Duodenal mucosa (tissue), 2 donors: ENCODE measurements around the gene FIBIN.
"Not testable (repeated sequence)": the region's sequence is repeated elsewhere in the genome, so short reads cannot be mapped to it uniquely, and the experiment has no call there.

Experiments
- H3K27ac ChIP-seq: one replicate; pipeline ENCODE4 v1.7.0; 2013; ENCODE audit warnings: low read depth, low read length
- H3K27me3 ChIP-seq, 2 donors: one replicate each; pipeline ENCODE4 v1.7.0; 2013; ENCODE audit warnings: low read length in 2 of 2, control low read depth in 1 of 2; ENCODE audit not compliant: insufficient read depth in 2 of 2, control insufficient read depth in 1 of 2
- H3K36me3 ChIP-seq, 2 donors: one replicate each; pipeline ENCODE4 v1.7.0; 2013; ENCODE audit warnings: low read length in 2 of 2, control low read depth in 1 of 2; ENCODE audit not compliant: insufficient read depth in 2 of 2, control insufficient read depth in 1 of 2
- H3K4me1 ChIP-seq, 2 donors: one replicate each; pipeline ENCODE4 v1.7.0; 2013; ENCODE audit warnings: low read length in 2 of 2, control low read depth in 1 of 2; ENCODE audit not compliant: insufficient read depth in 2 of 2, control insufficient read depth in 1 of 2
- H3K4me3 ChIP-seq, 2 donors: one replicate each; pipeline ENCODE4 v1.7.0; 2013; ENCODE audit warnings: low read length in 2 of 2, low read depth in 1 of 2
- H3K9ac ChIP-seq, 2 donors: one replicate each; pipeline ENCODE4 v1.7.0; 2013; ENCODE audit warnings: low read length in 2 of 2, low read depth in 1 of 2
- H3K9me3 ChIP-seq, 2 donors: one replicate each; pipeline ENCODE4 v1.7.0; 2013; ENCODE audit warnings: low read length in 2 of 2, control low read depth in 1 of 2; ENCODE audit not compliant: control insufficient read depth in 1 of 2

The FIBIN gene

DNA sequence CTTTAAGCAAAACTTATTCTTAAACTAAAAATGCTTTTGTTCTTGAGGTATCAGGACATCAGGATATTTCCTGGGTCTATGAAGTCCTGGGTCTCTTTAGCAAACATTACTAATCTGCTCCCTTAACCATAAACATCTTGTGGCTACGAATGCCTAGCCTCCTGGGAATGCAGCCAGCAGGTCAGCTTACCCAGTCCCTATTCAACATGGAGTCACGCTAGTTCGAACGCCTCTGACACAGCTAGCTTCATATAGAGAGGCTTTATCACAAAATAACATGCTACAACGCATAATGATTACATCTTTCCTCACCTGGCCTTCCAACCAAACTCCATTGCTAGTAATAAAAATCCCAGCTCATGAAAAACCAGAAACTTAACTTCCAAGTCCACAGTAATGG, 17.5 kb upstream of the FIBIN start:
- Histone ChIP-seq H3K4me1 (no peaks in the 10 kb centered on the region), H3K36me3 (no peaks in the 10 kb centered on the region), H3K9me3 (peaks cover 2 to 8% of the 10 kb centered on the region in 2 donors), H3K27me3 (no peaks in the 10 kb centered on the region), H3K27ac (no peak overlapping the region), H3K4me3 (no peak overlapping the region), H3K9ac (no peak overlapping the region)

DNA sequence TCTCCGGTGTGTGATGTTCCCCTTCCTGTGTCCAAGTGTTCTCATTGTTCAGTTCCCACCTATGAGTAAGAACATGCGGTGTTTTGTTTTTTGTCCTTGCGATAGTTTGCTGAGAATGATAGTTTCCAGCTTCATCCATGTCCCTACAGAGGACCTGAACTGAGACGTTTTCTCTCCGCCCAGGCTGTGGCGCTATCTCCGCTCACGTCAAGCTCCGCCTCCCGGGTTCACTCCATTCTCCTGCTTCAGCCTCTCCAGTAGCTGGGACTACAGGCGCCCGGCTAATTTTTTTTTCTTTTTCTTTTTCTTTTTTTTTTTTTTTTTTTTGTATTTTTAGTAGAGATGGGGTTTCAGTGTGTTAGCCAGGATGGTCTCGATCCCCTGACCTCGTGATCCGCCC, 16.7 kb upstream of the FIBIN start:
- not testable (repeated sequence) for H3K27me3 ChIP-seq, H3K36me3 ChIP-seq, H3K4me3 ChIP-seq, H3K27ac ChIP-seq, H3K9ac ChIP-seq, H3K9me3 ChIP-seq, H3K4me1 ChIP-seq

DNA sequence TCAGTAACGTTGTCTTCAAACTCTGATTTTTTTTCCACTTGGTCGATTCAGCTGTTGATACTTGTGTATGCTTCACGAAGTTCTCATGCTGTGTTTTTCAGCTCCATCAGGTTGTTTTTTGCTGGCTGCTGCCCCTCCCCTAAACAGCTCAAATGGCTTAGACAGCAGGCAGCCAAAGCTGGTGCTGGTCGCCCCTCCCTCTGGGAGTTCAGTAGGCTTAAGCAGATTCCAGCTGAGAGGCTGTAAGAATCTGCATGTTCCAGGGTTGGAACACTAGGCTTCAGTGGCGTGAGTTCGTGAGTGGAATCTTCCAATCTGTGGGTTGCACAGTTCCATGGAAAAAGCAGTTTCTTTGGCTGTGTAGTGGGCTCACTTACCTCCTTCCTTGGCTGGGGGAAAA, 10.3 kb upstream of the FIBIN start:
- Histone ChIP-seq H3K4me1 (no peaks in the 10 kb centered on the region), H3K9ac (no peak overlapping the region), H3K27me3 (no peaks in the 10 kb centered on the region), H3K9me3 (peaks cover 2 to 8% of the 10 kb centered on the region in 2 donors), H3K36me3 (no peaks in the 10 kb centered on the region), H3K4me3 (no peak overlapping the region), H3K27ac (no peak overlapping the region)

DNA sequence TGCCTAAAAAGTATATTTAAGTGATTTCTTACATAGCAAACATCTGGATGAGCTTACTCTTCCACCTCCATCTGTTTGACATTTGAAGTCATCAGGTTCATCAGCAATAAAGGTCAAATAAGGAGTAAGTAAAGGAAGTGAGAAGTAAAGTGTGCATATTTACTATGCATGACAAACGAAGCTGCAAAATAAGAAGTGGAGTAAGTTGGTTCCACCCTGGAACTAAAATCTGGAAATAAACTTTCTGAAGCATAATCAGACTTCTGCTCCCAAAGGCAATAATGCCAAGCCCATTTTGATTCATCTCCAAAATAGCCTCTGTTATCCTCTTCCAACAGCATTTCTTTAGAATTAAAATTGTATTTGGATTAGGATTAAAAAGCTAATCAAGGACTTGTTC, 8.4 kb upstream of the FIBIN start:
- Histone ChIP-seq H3K27ac (no peak overlapping the region), H3K36me3 (no peaks in the 10 kb centered on the region), H3K9me3 (no peaks in the 10 kb centered on the region), H3K27me3 (no peaks in the 10 kb centered on the region), H3K4me1 (no peaks in the 10 kb centered on the region), H3K4me3 (no peak overlapping the region), H3K9ac (no peak overlapping the region)

DNA sequence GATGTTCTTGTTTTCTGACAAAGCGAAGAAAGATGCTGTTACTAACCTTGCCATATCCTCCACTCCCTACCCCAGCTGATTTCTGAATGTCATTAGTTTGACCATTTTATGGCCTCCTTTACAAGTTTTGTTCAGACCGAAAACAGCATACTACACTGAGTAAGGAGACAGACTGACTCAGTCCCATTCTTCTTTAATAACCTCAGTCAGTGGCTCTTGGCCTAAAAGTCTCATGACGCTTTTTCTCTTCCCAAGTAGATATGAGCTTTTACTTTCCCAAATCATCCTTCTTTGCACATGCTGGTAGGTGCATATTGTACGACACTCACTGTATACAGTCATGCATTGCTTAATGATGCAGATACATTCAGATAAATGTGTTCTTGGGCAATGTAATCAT, 8.0 kb upstream of the FIBIN start:
- no peaks in the 10 kb centered on the region for H3K4me1 ChIP-seq
- no peaks in the 10 kb centered on the region for H3K27me3 ChIP-seq
- no peak overlapping the region for H3K27ac ChIP-seq

DNA sequence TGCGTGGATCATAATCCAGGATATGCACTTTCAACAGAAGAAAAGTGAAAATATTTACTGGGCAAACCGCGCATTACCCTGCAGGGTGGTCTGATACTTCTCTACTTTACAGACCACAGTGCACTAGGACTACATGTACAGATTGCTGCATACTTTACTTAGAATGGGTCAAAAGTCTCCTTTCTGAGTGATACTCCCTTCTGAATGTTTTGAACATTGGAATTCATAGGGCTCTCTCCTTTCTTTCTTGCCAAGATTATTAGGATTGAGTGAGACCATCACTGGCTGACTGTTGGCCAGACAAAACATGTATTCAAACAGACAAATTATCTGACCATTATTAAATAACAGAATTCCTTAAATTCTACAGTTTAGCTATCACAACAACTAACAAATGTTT, 6.6 kb upstream of the FIBIN start:
- no peak overlapping the region for H3K27ac ChIP-seq
- no peaks in the 10 kb centered on the region for H3K27me3 ChIP-seq
- no peaks in the 10 kb centered on the region for H3K36me3 ChIP-seq
- H3K4me3 ChIP-seq, result no peak overlapping the region
- no peaks in the 10 kb centered on the region for H3K4me1 ChIP-seq
- no peaks in the 10 kb centered on the region for H3K9me3 ChIP-seq
- no peak overlapping the region for H3K9ac ChIP-seq

More for the DNA sequence above, 8.0 kb upstream of the FIBIN start:
- Histone ChIP-seq H3K9ac (no peak overlapping the region), H3K36me3 (no peaks in the 10 kb centered on the region), H3K9me3 (no peaks in the 10 kb centered on the region), H3K4me3 (no peak overlapping the region)

DNA sequence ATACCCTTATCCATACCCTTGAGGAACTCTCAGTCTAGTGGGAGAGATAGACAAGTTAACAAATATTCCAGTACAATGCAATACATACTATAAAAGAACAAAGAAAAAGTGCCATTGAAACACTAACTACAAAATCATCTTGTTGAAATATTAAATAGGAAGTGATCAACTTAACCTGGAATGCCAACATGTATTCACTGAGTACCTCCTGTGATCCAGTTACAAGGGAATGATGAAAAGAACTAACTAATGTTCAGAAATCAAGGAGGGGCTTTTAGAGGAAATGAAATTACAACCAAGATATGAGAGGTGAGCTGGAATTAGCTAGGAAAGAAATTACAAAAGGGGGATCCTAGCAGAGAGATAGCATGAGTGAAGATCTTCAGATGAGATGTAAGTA, 6.2 kb upstream of the FIBIN start:
- H3K27ac ChIP-seq, result no peak overlapping the region
- no peaks in the 10 kb centered on the region for H3K36me3 ChIP-seq
- H3K9ac ChIP-seq, result no peak overlapping the region
- no peaks in the 10 kb centered on the region for H3K4me1 ChIP-seq
- no peaks in the 10 kb centered on the region for H3K9me3 ChIP-seq
- no peaks in the 10 kb centered on the region for H3K27me3 ChIP-seq
- no peak overlapping the region for H3K4me3 ChIP-seq

DNA sequence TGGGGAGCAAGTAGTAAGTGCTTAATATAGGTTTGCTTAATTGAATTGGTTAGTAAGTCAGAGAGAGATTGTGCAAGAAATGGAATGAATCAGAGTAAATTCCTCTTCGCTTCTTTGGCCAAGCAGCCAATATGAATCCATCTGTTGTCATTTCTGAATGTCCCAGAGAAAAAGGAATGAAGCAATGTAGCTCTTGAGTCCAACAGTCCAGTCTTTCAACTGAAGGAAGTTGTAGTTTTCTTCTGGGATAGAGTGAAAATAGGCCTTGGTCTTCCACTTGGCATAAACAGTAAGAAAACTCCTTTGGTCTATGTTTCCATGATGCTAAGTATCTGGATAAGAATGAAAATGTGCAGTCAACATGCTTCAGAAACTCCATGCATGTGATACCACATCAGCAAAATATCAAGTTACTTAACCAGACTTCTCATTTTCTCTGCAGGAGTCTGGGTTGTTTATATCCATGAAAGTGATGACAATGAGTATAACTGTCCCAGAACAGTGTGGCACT, 1.8 kb upstream of the FIBIN start:
- H3K27me3 ChIP-seq, result no peaks in the 10 kb centered on the region
- no peaks in the 10 kb centered on the region for H3K9me3 ChIP-seq
- H3K9ac ChIP-seq, result no peak overlapping the region
- H3K36me3 ChIP-seq, result no peaks in the 10 kb centered on the region
- H3K4me1 ChIP-seq, result no peaks in the 10 kb centered on the region
- H3K4me3 ChIP-seq, result no peak overlapping the region
- no peak overlapping the region for H3K27ac ChIP-seq

DNA sequence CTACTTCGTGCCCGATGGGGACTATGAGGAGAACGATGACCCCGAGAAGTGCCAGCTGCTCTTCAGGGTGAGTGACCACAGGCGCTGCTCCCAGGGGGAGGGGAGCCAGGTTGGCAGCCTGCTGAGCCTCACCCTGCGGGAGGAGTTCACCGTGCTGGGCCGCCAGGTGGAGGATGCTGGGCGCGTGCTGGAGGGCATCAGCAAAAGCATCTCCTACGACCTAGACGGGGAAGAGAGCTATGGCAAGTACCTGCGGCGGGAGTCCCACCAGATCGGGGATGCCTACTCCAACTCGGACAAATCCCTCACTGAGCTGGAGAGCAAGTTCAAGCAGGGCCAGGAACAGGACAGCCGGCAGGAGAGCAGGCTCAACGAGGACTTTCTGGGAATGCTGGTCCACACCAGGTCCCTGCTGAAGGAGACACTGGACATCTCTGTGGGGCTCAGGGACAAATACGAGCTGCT, 751 bp downstream of the FIBIN start:
- H3K9me3 ChIP-seq, result no peaks in the 10 kb centered on the region
- peak overlapping the region; percentile 52 to 58 for H3K4me3 ChIP-seq
- no peaks in the 10 kb centered on the region for H3K36me3 ChIP-seq
- H3K27me3 ChIP-seq, result no peaks in the 10 kb centered on the region
- H3K27ac ChIP-seq, result no peak overlapping the region
- H3K4me1 ChIP-seq, result no peaks in the 10 kb centered on the region
- no peak overlapping the region for H3K9ac ChIP-seq

- no peaks in the 10 kb centered on the region for H3K9me3 ChIP-seq
- H3K36me3 ChIP-seq, result no peaks in the 10 kb centered on the region
- no peaks in the 10 kb centered on the region for H3K27me3 ChIP-seq
- no peak overlapping the region for H3K9ac ChIP-seq
- no peaks in the 10 kb centered on the region for H3K4me1 ChIP-seq
- no peak overlapping the region for H3K27ac ChIP-seq
- H3K4me3 ChIP-seq, result peak overlapping the region in 1 of 2 donors; percentile 58
Observed at GRCh38 chr11:26995701-26996460, 2.0 kb downstream of the FIBIN start.
